Measurements from ENCODE around the gene MXI1.

MXI1 gene

GRCh38 chr10:110278562-110279406 is 71.4 kb downstream of the MXI1 start:
- H3K27me3 ChIP-seq (ENCODE audit: insufficient read depth, low read depth, severe bottlenecking) = no peaks in the 10 kb centered on the region
- H3K27ac ChIP-seq = no peak overlapping the region
- no peak overlapping the region for H3K4me3 ChIP-seq (ENCODE audit: low read depth, low read length)
- DNase-seq = no peak
- no peaks in the 10 kb centered on the region for H3K9me3 ChIP-seq (ENCODE audit: severe bottlenecking)
- H3K36me3 ChIP-seq = peaks cover 3% of the 10 kb centered on the region
- no peak for TF ChIP-seq CTCF (IDR thresholded peaks at IDR 0.05; ENCODE audit: low read depth, low read length)

- H3K4me3 ChIP-seq (ENCODE audit: low read depth, low read length) = no peak overlapping the region
- DNase-seq = peak; percentile 43
- peak; percentile 58 for TF ChIP-seq CTCF (IDR thresholded peaks at IDR 0.05; ENCODE audit: low read depth, low read length)
These were observed 72.1 kb downstream of the MXI1 start for GRCh38 chr10:110279407-110279986.

GRCh38 chr10:110284262-110284661 is 76.9 kb downstream of the MXI1 start:
- H3K9me3 ChIP-seq (ENCODE audit: severe bottlenecking) = no peaks in the 10 kb centered on the region
- H3K27ac ChIP-seq = no peak overlapping the region
- no peak for TF ChIP-seq CTCF (IDR thresholded peaks at IDR 0.05; ENCODE audit: low read depth, low read length)
- no peak for DNase-seq
- no peak overlapping the region for H3K4me3 ChIP-seq (ENCODE audit: low read depth, low read length)
- no peaks in the 10 kb centered on the region for H3K27me3 ChIP-seq (ENCODE audit: insufficient read depth, low read depth, severe bottlenecking)
- peaks cover 27% of the 10 kb centered on the region for H3K36me3 ChIP-seq

More at GRCh38 chr10:110279407-110279986, 72.1 kb downstream of the MXI1 start:
- Histone ChIP-seq H3K9me3 (ENCODE audit: severe bottlenecking) (no peaks in the 10 kb centered on the region), H3K36me3 (peaks cover 3% of the 10 kb centered on the region), H3K27me3 (ENCODE audit: insufficient read depth, low read depth, severe bottlenecking) (no peaks in the 10 kb centered on the region), H3K27ac (no peak overlapping the region)

GRCh38 chr10:110285501-110285900 is 78.1 kb downstream of the MXI1 start:
- H3K36me3 ChIP-seq = peaks cover 32% of the 10 kb centered on the region
- no peak overlapping the region for H3K27ac ChIP-seq
- H3K27me3 ChIP-seq (ENCODE audit: insufficient read depth, low read depth, severe bottlenecking) = no peaks in the 10 kb centered on the region
- TF ChIP-seq CTCF (IDR thresholded peaks at IDR 0.05; ENCODE audit: low read depth, low read length) = no peak
- no peak overlapping the region for H3K4me3 ChIP-seq (ENCODE audit: low read depth, low read length)
- no peaks in the 10 kb centered on the region for H3K9me3 ChIP-seq (ENCODE audit: severe bottlenecking)
- peak; percentile 31 for DNase-seq

- TF ChIP-seq CTCF (IDR thresholded peaks at IDR 0.05; ENCODE audit: low read depth, low read length) = no peak
- no peak for DNase-seq
- peaks cover 37% of the 10 kb centered on the region for H3K36me3 ChIP-seq
These were observed 79.4 kb downstream of the MXI1 start for GRCh38 chr10:110286841-110287240.

More at GRCh38 chr10:110286841-110287240, 79.4 kb downstream of the MXI1 start:
- H3K27me3 ChIP-seq (ENCODE audit: insufficient read depth, low read depth, severe bottlenecking) = no peaks in the 10 kb centered on the region
- no peaks in the 10 kb centered on the region for H3K9me3 ChIP-seq (ENCODE audit: severe bottlenecking)
- H3K27ac ChIP-seq = no peak overlapping the region
- no peak overlapping the region for H3K4me3 ChIP-seq (ENCODE audit: low read depth, low read length)

Data from WERI-Rb-1 (cell line).